Measurements from ENCODE around the gene GOLGA3.

GOLGA3 gene

GRCh38 chr12:132719954-132720324 lies 108.7 kb downstream of the GOLGA3 start:
- no peak for DNase-seq

- DNase-seq, result no peak
Observed at GRCh38 chr12:132719141-132719953, 109.3 kb downstream of the GOLGA3 start.

All from activated CD4-positive, alpha-beta T cell treated with anti-CD3 and anti-CD28 coated beads for 4 hours (primary cell).